ENCODE results near the gene MYOCD.

Gene MYOCD

GRCh38 chr17:12756786-12757185 lies 91.1 kb downstream of the MYOCD start:
- no peak for DNase-seq (ENCODE audit: low spot score)

- no peak for DNase-seq (ENCODE audit: low spot score)
These were observed 93.4 kb downstream of the MYOCD start for GRCh38 chr17:12759090-12759489.

GRCh38 chr17:12765548-12765947 lies 99.9 kb downstream of the MYOCD start:
- no peak for DNase-seq (ENCODE audit: low spot score)

DNA sequence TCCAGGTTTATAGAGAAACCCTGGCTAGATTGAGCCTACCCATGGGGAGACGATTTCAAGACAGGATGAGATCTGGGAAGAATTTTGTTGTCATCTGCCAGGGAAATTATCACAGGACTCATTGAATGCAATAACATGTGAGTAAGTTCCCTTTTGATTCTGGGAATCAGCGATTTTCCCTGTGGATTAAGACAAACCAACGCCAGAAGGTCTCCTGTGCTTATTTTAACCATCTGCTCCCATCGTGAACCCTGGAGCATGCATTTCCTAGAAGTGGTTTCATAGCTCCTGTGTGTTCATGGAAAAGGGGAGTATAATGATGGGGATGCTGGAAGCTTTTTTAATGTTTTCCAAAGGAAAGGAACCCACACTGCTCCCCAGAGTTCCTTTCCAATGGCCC lies 102.6 kb downstream of the MYOCD start:
- no peak for DNase-seq (ENCODE audit: low spot score)

GRCh38 chr17:12769981-12770380 lies 104.3 kb downstream of the MYOCD start:
- DNase-seq (ENCODE audit: low spot score), result no peak

DNA sequence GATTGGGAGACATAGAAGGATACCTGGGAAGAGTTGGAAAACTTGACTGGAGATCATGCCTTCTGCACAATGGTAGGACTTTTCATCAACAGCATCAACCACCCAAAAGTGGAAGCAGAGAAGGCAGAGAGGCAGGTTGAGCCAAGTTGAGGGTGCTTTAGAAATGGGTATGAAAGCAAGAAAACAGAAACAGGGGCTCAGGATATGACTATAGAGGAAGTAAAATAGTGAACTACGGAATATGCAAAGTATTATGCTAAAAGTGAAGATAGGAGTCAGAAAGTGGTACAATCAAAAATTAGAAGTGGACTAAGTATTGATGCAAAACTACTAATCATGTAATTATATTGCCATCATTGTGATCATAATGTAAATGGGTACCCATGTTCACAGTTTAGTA lies 107.5 kb downstream of the MYOCD start:
- no peak for DNase-seq (ENCODE audit: low spot score)

DNA sequence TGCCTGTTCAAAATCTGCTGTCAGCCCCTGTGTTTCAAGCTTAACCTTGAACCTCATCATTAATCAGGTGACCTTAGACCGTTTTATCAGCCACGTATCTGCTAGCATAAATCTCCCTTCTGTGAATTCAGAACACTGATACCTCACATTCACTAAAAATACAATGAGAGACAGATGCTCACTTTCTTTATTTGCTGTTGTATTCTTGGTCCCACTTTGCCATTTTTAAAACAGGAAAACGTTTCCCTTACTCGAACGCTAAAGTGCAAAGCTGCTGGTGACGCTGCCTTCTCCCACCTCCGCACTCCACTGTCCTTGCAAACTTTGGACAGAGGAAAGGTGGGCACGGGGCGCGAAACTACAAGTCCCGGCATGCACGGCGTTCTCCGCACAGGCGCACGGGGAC lies 123.4 kb downstream of the MYOCD start:
- DNase-seq (ENCODE audit: low spot score), result no peak

DNA sequence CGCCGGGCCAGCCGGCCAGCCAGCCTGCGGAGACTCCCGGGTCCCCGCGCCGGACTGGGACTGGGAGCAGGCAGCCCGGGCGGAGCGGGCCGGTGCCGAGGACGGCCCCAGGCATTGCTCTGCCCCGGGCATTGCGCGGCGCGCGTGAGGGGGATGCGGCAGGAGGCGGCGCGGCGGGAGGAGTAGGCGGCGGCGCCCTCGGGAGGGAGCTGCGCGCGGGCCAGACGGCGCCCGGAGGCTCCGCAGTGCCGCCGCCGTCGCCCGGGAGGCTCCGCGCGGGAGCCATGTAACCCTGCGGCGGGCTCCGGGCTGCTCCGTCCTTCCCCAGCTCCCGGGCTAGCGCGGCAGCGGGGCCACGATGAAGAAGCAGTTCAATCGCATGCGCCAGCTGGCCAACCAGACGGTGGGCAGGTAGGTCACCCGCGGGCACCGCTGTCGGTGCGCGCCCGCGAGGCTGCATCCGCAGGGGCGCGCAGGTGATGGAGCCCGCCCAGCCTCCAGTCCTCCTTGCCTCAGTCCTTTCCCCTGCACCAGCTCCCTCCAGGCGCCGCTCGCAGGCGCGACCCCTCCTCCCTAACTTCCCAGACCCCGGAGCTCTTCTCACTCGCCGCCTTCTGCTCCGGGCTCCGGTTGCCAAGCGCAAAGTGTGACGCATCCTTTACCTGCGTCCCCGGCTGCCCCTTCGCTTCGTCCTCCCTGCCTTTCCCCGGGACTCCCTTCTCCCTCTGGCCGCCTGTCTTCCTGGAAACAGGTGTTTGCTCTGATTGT lies 124.0 kb downstream of the MYOCD start, which contains the start of gene ARHGAP44:
TSS of gene ARHGAP44 (plus strand) at position 18 of the 768 bp plus-strand sequence. CDS start at position 359, 341 bp downstream.
- DNase-seq (ENCODE audit: low spot score), result no peak

GRCh38 chr17:12790249-12791106 lies 124.8 kb downstream of the MYOCD start:
- DNase-seq (ENCODE audit: low spot score), result no peak

DNA sequence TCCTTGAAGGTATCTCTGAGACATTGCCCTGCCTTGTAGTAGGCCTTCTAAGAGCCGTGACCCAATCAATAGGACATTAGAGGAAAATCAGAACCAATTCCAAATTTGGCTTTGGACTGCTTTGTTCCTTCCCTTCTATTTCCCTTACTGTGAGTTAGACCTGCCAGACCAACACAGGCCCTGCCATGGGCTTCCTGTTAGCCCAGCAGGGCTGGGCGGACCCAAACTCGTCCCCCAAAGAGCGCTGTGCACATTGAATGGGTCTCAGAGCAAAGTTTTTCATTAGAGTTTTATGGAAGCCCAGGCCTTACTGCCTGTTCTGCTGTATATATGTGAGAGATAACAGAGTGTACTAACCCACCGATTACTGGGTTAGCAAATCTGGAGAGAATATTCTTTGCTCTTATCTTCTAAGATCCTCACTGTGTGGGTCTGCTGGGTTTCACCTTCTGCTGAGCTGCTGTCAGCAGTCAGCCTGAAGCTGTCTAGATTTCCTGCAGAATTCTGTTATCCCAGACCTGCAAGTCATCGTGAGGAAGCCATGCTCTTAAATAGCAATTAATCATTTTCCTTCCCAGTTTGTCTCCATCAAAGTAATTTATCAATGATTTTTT lies 129.3 kb downstream of the MYOCD start:
- no peak for DNase-seq (ENCODE audit: low spot score)

- no peak for DNase-seq (ENCODE audit: low spot score)
These were observed 135.2 kb downstream of the MYOCD start for GRCh38 chr17:12800855-12801365.

DNA sequence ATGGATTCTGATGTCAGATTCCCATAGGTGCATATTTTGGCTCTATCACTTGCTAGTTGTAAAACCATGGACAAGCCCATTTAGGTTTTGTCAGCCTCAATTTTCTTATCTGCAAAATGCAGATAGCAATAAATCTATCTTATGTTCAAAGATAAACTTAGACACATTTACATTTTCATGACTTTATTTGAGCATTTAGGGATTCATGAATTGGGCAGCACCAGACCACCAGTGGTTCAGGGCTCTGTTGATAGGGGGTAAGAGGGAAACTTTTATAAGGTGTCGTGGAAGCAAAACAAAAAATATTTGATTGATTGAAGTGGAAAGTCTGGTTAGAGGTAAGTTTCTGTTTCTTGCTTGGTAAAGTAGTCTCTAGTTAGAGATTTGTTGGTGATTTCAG lies 140.9 kb downstream of the MYOCD start:
- no peak for DNase-seq (ENCODE audit: low spot score)

- no peak for DNase-seq (ENCODE audit: low spot score)
These were observed 143.0 kb downstream of the MYOCD start for GRCh38 chr17:12808723-12809122.

GRCh38 chr17:12812877-12813276 lies 147.2 kb downstream of the MYOCD start:
- DNase-seq (ENCODE audit: low spot score), result no peak

GRCh38 chr17:12813664-12814063 lies 148.0 kb downstream of the MYOCD start:
- DNase-seq (ENCODE audit: low spot score), result no peak

DNA sequence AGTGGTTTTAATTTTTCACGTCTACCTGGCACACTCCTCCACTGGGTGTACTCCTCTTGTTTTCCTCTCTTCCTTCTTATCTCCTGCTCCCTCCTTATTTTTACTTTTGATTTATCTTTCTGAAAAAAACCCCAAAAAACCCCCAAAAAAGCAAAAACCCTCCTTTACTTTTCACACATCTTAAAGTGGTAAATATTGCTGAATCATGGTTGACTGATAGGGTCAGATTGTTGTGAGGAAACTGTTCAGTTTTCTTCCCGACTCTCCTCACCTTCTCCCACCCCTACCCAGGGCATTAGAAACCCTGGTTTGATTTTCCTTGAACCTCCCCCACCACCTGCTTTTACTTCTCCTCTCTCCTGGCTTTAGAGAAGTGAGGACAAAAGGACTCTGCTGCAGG lies 149.0 kb downstream of the MYOCD start:
- DNase-seq (ENCODE audit: low spot score), result no peak

- DNase-seq (ENCODE audit: low spot score), result no peak
These were observed 150.0 kb downstream of the MYOCD start for GRCh38 chr17:12815642-12816141.

All from hematopoietic multipotent progenitor cell treated with erythropoietin and hydrocortisone succinate and interleukin-3 and kit ligand, for 15 days (in vitro differentiated cells).